HL-60 (cell line): Measurements from ENCODE around the gene TMEM106C.

ENCODE experiments used
- DNase-seq, 2 experiments: peaks; one replicate each; pipeline ENCODE4 v3.0.0-alpha.2; 2010 to 2020; ENCODE audit warnings: low read depth in 1 of 2, low spot score in 1 of 2
- H3K27ac ChIP-seq: fragments of 250-450 bp; sonication (Bioruptor Pico); replicated peaks from 2 replicates; pipeline ENCODE4 v1.5.1; 2020; ENCODE audit warnings: mild to moderate bottlenecking, moderate library complexity
- H3K27me3 ChIP-seq: fragments of 250-450 bp; sonication (Bioruptor Pico); 2 replicates; pipeline ENCODE4 v1.5.1; 2021; ENCODE audit warnings: mild to moderate bottlenecking, moderate library complexity; ENCODE audit not compliant: insufficient read depth, poor library complexity, severe bottlenecking
- H3K4me3 ChIP-seq: replicated peaks from 2 replicates; pipeline ENCODE4 v1.5.1; 2011; ENCODE audit warnings: mild to moderate bottlenecking, control low read depth, low read length; ENCODE audit not compliant: insufficient read depth
- GABPA ChIP-seq: IDR thresholded peaks from 2 replicates; pipeline ENCODE4 v1.6.1; 2012; ENCODE audit warnings: low read depth
- POLR2AphosphoS5 ChIP-seq: IDR thresholded peaks from 2 replicates; pipeline ENCODE4 v1.6.1; 2012; ENCODE audit warnings: low read depth
- SPI1 ChIP-seq: IDR thresholded peaks from 2 replicates; pipeline ENCODE4 v1.6.1; 2012; ENCODE audit warnings: low read depth, mild to moderate bottlenecking, borderline replicate concordance
- TF ChIP-seq, protein P1 (sequence below): IDR thresholded peaks from 2 replicates; pipeline ENCODE4 v1.6.1; 2012; ENCODE audit warnings: low read depth; ENCODE audit not compliant: insufficient replicate concordance
- TF ChIP-seq, protein P2 (sequence below): IDR thresholded peaks from one replicate; pipeline ENCODE4 v1.5.1; 2011; ENCODE audit warnings: low read length, control low read depth, inconsistent platforms; ENCODE audit not compliant: insufficient read depth

Gene TMEM106C

DNA sequence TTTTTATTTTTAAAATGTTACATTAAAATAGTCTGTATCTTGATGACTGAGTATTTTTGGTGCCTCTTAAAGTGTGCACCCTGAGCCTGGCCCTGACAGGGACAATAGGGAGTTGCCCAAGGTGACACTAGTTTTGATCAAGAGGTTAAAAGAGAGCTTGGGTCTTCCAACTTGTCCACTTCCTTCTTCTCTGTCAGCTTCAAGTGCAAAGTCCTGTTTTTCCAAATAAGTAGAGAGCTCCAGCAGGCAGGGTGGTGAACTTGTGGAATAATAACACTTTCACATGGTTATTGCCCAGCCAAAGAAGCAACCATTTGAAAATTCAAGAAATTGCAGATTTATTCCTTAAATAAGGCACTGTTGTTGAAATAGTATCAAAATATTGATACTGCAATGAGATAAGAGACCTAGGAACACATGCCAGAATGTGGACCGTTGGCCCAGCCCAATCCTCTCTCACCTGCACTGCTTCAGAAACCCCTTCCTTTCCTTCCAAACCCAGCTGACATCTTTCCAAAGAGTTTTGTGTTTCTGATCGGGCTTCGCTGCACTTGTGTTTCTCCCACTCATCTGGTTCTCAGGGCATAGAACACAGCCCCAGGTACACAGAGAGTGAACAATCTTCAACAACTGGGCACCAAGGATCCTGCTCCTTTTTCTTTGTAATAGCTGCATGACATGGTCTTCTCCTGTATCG, 54.7 kb downstream of the TMEM106C start:
- DNase-seq: no peak
- Histone ChIP-seq H3K27me3 (peaks cover 5% of the 10 kb centered on the region), H3K4me3 (no peak overlapping the region), H3K27ac (no peak overlapping the region)
- TF ChIP-seq POLR2AphosphoS5 (no peak), GABPA (no peak), SPI1 (no peak)
- TF ChIP-seq, protein P1, sequence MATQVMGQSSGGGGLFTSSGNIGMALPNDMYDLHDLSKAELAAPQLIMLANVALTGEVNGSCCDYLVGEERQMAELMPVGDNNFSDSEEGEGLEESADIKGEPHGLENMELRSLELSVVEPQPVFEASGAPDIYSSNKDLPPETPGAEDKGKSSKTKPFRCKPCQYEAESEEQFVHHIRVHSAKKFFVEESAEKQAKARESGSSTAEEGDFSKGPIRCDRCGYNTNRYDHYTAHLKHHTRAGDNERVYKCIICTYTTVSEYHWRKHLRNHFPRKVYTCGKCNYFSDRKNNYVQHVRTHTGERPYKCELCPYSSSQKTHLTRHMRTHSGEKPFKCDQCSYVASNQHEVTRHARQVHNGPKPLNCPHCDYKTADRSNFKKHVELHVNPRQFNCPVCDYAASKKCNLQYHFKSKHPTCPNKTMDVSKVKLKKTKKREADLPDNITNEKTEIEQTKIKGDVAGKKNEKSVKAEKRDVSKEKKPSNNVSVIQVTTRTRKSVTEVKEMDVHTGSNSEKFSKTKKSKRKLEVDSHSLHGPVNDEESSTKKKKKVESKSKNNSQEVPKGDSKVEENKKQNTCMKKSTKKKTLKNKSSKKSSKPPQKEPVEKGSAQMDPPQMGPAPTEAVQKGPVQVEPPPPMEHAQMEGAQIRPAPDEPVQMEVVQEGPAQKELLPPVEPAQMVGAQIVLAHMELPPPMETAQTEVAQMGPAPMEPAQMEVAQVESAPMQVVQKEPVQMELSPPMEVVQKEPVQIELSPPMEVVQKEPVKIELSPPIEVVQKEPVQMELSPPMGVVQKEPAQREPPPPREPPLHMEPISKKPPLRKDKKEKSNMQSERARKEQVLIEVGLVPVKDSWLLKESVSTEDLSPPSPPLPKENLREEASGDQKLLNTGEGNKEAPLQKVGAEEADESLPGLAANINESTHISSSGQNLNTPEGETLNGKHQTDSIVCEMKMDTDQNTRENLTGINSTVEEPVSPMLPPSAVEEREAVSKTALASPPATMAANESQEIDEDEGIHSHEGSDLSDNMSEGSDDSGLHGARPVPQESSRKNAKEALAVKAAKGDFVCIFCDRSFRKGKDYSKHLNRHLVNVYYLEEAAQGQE: no peak
- TF ChIP-seq, protein P2, sequence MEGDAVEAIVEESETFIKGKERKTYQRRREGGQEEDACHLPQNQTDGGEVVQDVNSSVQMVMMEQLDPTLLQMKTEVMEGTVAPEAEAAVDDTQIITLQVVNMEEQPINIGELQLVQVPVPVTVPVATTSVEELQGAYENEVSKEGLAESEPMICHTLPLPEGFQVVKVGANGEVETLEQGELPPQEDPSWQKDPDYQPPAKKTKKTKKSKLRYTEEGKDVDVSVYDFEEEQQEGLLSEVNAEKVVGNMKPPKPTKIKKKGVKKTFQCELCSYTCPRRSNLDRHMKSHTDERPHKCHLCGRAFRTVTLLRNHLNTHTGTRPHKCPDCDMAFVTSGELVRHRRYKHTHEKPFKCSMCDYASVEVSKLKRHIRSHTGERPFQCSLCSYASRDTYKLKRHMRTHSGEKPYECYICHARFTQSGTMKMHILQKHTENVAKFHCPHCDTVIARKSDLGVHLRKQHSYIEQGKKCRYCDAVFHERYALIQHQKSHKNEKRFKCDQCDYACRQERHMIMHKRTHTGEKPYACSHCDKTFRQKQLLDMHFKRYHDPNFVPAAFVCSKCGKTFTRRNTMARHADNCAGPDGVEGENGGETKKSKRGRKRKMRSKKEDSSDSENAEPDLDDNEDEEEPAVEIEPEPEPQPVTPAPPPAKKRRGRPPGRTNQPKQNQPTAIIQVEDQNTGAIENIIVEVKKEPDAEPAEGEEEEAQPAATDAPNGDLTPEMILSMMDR: no peak
